CD4-positive, alpha-beta T cell (primary cell): ENCODE measurements around the gene ARHGAP25. TPM values are rescaled to one million over a fixed set of nuclear protein-coding genes. Genes with fewer than 3 reads are reported as not detected.

Experiments used
- ATAC-seq: fragments of 200-7000 bp; cut with Tn5 transposase; one replicate; pipeline ENCODE4 v1.10.0; 2022; ENCODE audit warnings: mild to moderate bottlenecking; ENCODE audit not compliant: poor library complexity
- CTCF ChIA-PET: fragments of 350-600 bp; sonication (Branson Sonifier 250); formaldehyde crosslinking; loops from one replicate; lab custom pipeline; 2021; ENCODE audit warnings: antibody characterized with exemption, inconsistent platforms; lab: Charles Lee
- POLR2A ChIA-PET: fragments of 350-600 bp; sonication (Branson Sonifier 250); formaldehyde crosslinking; loops from one replicate; lab custom pipeline; 2021; ENCODE audit warnings: antibody characterized with exemption, inconsistent platforms; lab: Charles Lee
- DNase-seq, 14 experiments: peaks; one replicate each; pipeline ENCODE4 v3.0.0-alpha.2; 2013 to 2020; ENCODE audit warnings: mixed read lengths in 2 of 14
- H3K27ac ChIP-seq, 2 donors: one replicate each; pipeline versions ENCODE4 v1.5.1 to v1.7.0; 2013; ENCODE audit warnings: low read length in 2 of 2, low read depth in 1 of 2, mild to moderate bottlenecking in 1 of 2
- H3K27me3 ChIP-seq, 2 experiments: 1 replicate in 1 of 2; 2 replicates in 1 of 2; pipeline versions ENCODE4 v1.6.1 to v1.7.0; 2013; ENCODE audit warnings: low read length in 2 of 2, control low read depth in 1 of 2, mild to moderate bottlenecking in 1 of 2, moderate library complexity in 1 of 2; ENCODE audit not compliant: insufficient read depth in 2 of 2, control insufficient read depth in 1 of 2
- H3K36me3 ChIP-seq: one replicate; pipeline ENCODE4 v1.6.1; 2013; ENCODE audit warnings: low read length, control low read depth; ENCODE audit not compliant: insufficient read depth
- H3K4me1 ChIP-seq: one replicate; pipeline ENCODE4 v1.6.1; 2013; ENCODE audit warnings: low read length, control low read depth; ENCODE audit not compliant: insufficient read depth
- H3K4me3 ChIP-seq: one replicate; pipeline ENCODE4 v1.5.1; 2013; ENCODE audit warnings: mild to moderate bottlenecking, low read length, moderate library complexity
- H3K9me3 ChIP-seq, 2 experiments: 1 replicate in 1 of 2; 2 replicates in 1 of 2; pipeline versions ENCODE4 v1.6.1 to v1.7.0; 2013; ENCODE audit warnings: low read length in 2 of 2, mild to moderate bottlenecking in 2 of 2, control low read depth in 1 of 2, moderate library complexity in 1 of 2; ENCODE audit not compliant: control insufficient read depth in 1 of 2, insufficient read depth in 1 of 2
- H3K27ac Mint-ChIP-seq: one replicate; pipeline ENCODE4 v1.8.0; 2020; ENCODE audit warnings: mixed read lengths
- H3K27me3 Mint-ChIP-seq: one replicate; pipeline ENCODE4 v1.8.0; 2021; ENCODE audit warnings: mixed read lengths
- H3K36me3 Mint-ChIP-seq: one replicate; pipeline ENCODE4 v1.8.0; 2021; ENCODE audit warnings: low read depth, mixed read lengths
- H3K4me1 Mint-ChIP-seq: one replicate; pipeline ENCODE4 v1.8.0; 2021; ENCODE audit warnings: low read depth, mixed read lengths
- H3K4me3 Mint-ChIP-seq: one replicate; pipeline ENCODE4 v1.8.0; 2020; ENCODE audit warnings: mild to moderate bottlenecking, mixed read lengths
- H3K9me3 Mint-ChIP-seq: one replicate; pipeline ENCODE4 v1.8.0; 2020; ENCODE audit warnings: mixed read lengths
- intact Hi-C, 2 experiments: fragments of 100-400 bp; cut with DNase I in 1 of 2; cut with micrococcal nuclease in 1 of 2; formaldehyde crosslinking; loops; one replicate each; pipeline versions ENCODE4 v1.15.1 to v1.9.0; 2023 to 2025; cut with DNase I, micrococcal nuclease
- total RNA-seq, 174 experiments: library from RNA in 2 of 174; stranded (reverse) in 2 of 174; gene quantifications; one replicate each; pipeline ENCODE4 v1.2.3 and lab custom pipeline; 2021 to 2026
- TF ChIP-seq, protein P1 (sequence below): fragments of 200-600 bp; IDR thresholded peaks from one replicate; pipeline ENCODE4 v1.8.0; 2022; ENCODE audit warnings: antibody characterized with exemption, mild to moderate bottlenecking

ARHGAP25 gene
- total RNA-seq, 2 experiments from 2014 or later: 39.3 to 41.8 TPM

DNA sequence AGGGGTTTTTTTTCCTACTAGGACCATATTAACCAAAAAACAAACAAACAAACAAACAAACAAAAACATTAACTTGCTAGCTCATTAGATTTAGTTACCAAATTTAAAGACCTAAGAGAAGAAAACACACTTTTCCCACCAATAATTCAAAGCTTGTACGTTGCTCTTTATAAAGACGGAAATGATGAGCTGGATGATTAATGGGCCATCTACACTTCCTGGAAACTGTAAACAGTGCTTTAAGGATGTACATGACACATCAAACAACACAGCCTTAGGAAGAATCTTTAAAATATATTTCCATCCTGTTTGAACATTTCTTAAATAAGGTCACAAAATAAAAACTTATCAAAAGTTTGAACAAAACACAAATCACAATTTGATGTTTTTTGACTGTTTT lies 135.6 kb downstream of the ARHGAP25 start:
- no peaks in the 10 kb centered on the region for H3K4me1 Mint-ChIP-seq
- ChIA-PET CTCF (interaction anchor here (1.1 kb wide), 1 partner anchor 10 kb away, joined by 3 read pairs; no protein-coding TSS in a partner anchor), POLR2A (no interaction called here)
- H3K9me3 ChIP-seq: no peaks in the 10 kb centered on the region
- no peak overlapping the region for H3K27ac ChIP-seq
- TF ChIP-seq, protein P1, sequence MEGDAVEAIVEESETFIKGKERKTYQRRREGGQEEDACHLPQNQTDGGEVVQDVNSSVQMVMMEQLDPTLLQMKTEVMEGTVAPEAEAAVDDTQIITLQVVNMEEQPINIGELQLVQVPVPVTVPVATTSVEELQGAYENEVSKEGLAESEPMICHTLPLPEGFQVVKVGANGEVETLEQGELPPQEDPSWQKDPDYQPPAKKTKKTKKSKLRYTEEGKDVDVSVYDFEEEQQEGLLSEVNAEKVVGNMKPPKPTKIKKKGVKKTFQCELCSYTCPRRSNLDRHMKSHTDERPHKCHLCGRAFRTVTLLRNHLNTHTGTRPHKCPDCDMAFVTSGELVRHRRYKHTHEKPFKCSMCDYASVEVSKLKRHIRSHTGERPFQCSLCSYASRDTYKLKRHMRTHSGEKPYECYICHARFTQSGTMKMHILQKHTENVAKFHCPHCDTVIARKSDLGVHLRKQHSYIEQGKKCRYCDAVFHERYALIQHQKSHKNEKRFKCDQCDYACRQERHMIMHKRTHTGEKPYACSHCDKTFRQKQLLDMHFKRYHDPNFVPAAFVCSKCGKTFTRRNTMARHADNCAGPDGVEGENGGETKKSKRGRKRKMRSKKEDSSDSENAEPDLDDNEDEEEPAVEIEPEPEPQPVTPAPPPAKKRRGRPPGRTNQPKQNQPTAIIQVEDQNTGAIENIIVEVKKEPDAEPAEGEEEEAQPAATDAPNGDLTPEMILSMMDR: no peak
- no peaks in the 10 kb centered on the region for H3K4me1 ChIP-seq
- no peaks in the 10 kb centered on the region for H3K27me3 ChIP-seq
- H3K27ac Mint-ChIP-seq: no peak overlapping the region
- H3K27me3 Mint-ChIP-seq: no peaks in the 10 kb centered on the region
- ATAC-seq: no peak
- peak in 1 of 14 experiments; percentile 7 for DNase-seq
- H3K36me3 ChIP-seq: no peaks in the 10 kb centered on the region
- H3K9me3 Mint-ChIP-seq: no peaks in the 10 kb centered on the region
- H3K4me3 Mint-ChIP-seq: no peak overlapping the region
- no peaks in the 10 kb centered on the region for H3K36me3 Mint-ChIP-seq
- H3K4me3 ChIP-seq: no peak overlapping the region
- intact Hi-C loops: no loop called here

DNA sequence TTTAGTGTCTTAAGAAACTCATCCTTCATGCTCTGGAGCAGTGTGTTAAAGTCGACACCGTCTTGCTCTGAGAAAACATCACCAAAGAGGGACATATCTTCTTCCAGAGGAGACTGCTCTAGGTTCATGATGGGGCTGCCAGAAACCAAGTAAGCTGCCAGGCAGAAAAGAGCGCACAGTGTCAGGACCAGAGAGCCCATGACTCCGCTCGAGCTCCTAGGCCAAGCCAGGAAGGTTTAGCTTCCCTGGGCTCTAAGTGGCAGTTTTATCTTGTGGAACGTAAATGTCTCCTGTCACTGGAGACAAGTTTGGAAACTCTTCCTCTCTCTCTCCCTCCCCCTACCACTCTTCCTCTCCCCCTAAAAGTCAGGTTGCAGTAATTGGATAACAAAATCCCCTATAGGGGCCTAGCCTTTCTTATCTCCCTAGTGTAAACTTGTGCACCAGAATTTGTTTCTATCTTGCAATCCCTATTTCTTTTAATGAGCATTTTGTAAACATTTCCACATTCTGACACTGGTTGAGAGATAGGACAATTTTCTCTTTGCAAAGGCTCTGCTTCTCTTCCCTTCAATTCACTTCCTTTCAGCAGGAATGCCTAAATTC lies 136.7 kb downstream of the ARHGAP25 start, which contains the start of gene BMP10:
Gene BMP10 (minus strand): TSS at position 239 of the 606 bp plus-strand sequence. CDS start 39 bp downstream, at position 200.
- intact Hi-C loops: no loop called here
- Mint-ChIP-seq H3K27me3 (peaks cover 4% of the 10 kb centered on the region), H3K27ac (no peak within 1 kb of the TSS), H3K9me3 (no peaks in the 10 kb centered on the region), H3K36me3 (no peaks in the 10 kb centered on the region), H3K4me1 (no peaks in the 10 kb centered on the region), H3K4me3 (no peak within 1 kb of the TSS)
- no peaks in the 10 kb centered on the region for H3K4me1 ChIP-seq
- ChIA-PET CTCF (no interaction called here), POLR2A (no interaction called here)
- H3K9me3 ChIP-seq: no peaks in the 10 kb centered on the region
- DNase-seq (no peak), ATAC-seq (no peak)
- TF ChIP-seq, protein P1: no peak
- no peak within 1 kb of the TSS for H3K27ac ChIP-seq
- no peak within 1 kb of the TSS for H3K4me3 ChIP-seq
- no peaks in the 10 kb centered on the region for H3K27me3 ChIP-seq
- H3K36me3 ChIP-seq: no peaks in the 10 kb centered on the region

Other genes with a start within 250 kb of the ARHGAP25 start
- gene PROKR1, start 91.2 kb upstream of the ARHGAP25 start, total RNA-seq: not detected
- gene BMP10, start 136.6 kb downstream of the ARHGAP25 start, total RNA-seq: not detected
- gene GKN2, start 218.1 kb downstream of the ARHGAP25 start, total RNA-seq: not detected
- not detected for gene GKN1, start 239.8 kb downstream of the ARHGAP25 start, total RNA-seq